Cerebellar nuclear complex (tissue), 1 donor: ENCODE measurements around the gene PABPN1.

Experiments used
- DNase-seq, 2 experiments: peaks; one replicate each; lab custom pipeline; 2025; lab: John Stamatoyannopoulos, UW

PABPN1 gene

DNA sequence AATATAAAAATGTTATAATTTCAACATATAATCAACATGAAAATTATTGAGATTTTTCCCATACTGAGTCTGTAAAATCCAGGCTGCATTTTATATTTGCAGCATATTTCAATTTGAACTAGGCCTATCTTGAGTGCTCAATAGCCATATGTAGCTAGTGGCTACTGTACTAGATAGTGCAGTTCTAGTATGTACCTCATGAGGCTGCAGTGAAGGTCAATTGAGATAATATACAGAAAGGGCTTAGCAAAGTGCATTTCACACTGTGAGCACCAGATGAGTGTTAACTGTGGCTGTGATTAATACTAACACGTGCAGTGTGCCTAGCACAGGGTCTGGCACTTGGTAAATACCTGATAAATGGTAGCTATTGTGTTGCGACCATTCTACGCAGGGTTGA is 36.8 kb downstream of the PABPN1 start:
- DNase-seq = no peak

DNA sequence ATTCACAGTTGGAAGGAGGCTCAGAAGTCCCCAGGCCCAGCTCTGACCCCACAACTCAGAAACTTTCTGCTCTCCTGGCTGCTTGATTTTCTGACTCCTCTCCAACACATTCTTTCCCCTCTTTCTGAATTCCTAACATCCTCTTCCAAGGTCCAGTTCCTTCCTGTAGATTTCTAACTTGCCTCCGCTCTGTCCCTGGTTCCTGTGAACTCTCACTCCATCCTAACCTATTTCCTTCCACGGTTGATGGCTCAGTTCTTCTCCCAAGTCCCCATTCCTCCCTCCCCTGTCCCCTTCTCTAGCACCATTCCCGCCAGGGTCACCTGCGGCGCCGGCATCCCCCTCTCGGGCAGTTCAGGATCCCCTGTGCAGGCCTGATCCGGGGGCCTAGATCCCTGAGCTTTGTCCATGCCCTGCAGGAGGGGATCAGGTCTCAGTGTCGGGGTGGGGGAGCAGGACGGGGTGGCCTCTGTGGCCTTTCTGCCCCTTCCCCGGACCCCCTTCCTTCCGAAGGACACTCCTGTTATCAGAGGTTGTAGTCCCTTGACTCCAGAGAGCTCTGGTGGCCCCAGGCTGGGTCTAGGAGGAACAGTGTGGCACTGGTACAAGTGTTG is 37.4 kb downstream of the PABPN1 start:
- no peak for DNase-seq

DNA sequence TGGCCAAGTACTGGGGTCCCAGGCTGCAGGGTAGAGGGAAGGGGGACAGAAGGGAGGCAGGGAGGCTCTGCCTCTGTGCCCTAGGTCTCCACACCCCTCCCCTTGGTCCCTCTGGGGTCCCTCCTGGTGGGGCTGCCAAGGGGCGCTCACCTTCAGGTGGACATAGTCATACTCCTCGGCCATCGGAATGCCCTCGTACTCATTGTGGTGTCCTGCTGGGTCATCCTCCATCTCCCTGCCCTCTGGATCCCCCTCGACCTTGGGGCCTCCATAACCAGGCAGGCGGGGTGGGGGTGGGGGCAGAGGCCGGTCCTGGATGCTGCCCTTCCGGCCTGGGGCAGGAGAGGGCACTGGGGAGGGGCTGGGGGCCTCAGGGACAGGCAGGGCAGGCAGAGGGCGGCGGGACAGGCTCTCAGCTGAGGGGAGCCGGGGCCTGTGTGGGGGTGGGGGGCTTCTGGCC is 37.9 kb downstream of the PABPN1 start:
- DNase-seq = no peak

DNA sequence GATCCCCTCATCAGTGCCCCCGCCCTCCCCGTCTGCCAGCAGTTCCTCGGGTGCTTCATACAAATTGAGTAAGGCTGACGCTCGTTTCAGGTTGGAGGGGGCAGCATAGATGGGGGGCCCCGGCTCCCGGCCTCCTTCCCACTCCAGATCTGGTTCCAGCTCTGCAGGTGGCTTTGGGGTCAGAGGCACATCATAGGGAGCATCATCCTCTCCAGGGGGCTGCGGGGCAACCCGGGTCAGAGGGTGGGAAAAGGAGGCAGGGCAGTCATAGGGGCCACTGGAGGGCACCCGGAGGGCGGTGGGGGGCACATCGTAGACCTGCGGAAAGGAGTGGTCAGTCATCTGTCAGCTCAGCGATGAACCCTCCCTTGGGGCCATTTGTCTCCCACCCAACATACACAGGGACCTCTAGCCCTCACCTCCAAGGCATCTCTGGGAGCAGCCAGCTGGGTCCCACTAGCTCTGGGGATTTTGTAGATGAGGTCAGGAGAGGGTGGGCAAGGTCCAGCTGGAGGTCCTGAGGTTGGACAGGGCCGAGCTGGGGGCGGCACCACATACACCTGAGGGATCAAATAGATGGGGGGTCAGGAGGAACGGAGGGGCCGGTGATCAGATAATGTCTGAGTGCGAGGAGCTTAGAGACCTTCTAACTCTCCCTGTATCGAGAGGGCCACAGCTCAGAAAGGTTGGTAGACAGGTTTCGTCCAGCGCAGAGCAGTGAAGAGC is 38.6 kb downstream of the PABPN1 start:
- DNase-seq = no peak

DNA sequence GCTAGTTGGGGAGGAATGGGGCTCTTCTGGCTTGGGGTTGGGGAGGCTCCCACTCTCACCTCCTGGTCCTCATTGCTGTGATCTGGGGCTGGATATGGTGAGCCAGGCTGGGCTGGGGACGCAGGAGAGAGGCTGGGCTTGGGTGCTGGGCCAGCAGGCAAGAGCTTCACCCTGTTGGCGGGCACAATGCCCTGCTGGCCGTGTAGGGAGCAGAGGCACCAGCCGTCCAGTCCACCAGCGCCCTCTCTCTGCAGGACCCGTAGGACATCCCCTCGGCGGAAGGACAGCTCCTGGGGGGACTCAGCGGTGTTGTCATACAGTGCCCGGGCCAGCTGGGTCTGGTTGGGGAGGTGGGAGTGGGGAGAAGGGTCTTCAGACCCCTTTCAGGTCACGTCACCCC is 39.2 kb downstream of the PABPN1 start:
- DNase-seq = no peak

DNA sequence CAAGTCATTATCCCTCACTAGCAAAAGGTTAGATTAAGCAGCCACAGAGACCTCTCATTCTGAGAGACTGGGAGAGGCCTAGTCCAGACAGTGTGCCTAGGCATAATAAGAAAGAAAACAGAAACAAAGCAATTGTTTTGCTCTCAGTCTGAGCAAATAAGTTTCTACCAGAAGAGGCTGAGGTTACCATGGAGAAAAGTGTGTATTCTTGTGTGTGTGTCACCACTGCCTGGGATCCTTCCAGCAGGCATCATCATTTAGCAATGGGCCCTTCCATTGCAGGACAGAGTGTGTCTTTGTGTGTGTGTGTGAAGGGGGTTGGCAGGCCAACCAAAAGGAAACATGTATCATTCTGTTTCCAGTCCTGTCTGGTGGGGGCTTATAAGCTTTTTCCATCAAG is 40.1 kb downstream of the PABPN1 start:
- DNase-seq = no peak

DNA sequence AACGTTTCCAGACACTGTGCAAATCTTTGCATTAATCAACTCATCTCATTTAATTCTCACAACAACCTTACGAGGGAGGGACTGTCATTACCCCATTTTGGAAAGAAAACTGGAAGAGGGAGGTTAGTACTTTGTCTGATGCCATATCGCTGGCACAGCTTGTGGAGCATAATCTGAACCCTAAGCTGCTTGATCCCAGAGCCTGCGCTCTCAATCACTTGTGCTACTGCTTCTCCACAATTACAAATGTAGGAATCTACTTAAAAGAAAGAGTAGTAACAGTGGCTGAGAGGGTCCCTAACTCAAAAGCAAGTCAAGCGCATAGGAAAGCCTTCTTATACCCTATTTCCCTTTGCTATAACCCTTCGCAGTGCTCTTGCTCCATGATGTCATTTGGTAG is 40.5 kb downstream of the PABPN1 start:
- no peak for DNase-seq

DNA sequence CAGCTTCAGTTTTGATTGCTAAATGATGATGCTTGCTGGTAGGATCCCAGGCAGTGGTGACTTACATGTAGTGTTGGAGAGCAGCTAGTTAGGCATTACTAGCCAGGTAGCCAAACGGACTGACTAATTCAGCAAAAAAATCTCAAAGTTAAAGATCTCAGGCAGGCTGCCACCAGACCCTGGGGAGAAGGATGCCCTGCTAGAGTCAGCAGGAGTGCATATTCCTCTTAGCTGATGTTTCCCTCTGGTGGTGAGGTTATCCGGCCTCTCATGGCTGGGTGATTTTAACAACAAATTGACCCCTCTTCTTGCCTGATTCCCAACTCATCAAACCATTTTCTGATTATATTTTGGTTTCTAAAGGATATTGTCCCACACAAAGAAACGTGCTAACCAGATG is 40.9 kb downstream of the PABPN1 start:
- DNase-seq = no peak

DNA sequence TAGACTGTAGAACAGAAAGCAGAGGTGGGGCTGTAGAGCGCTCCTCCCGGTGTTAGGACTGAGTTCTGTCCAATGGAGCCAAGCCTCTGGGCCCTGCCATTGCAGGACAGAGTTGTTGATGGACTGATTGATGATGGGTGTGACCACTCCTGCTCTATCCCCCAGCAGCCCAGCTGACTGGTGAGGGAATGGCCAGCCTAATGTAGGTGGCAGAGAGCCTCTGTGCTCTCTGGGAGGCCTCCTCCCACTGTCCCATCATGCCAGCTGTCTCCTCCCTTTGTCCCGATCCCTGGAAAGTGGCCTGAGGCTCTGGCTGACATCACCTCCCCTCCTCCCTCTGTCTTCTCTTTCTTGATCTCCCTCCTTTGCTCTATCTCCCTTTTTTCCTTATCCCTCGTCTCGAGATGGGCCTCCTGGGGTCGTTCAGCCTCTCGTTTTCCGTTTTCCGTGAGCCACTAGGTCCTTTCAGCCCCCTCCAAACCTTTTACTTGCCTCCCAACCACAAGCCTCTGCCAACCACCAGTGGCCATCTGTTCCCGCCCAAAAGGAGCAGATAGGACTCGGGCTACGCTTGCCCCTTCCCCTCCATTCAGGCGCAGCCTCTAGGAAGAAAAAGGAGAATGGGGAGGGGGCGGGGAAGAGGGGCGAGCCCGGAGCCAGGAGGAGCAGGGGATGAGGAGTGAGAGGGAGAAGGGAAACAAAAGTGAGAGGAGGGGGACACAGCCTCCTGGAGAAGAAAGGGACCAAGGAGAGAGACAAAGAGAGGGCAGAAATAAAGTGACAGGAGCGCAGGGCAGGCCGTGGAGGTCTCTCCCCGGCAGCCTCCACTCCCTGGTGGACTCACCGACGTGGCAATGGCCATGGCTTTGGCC is 43.1 kb downstream of the PABPN1 start:
- no peak for DNase-seq

DNA sequence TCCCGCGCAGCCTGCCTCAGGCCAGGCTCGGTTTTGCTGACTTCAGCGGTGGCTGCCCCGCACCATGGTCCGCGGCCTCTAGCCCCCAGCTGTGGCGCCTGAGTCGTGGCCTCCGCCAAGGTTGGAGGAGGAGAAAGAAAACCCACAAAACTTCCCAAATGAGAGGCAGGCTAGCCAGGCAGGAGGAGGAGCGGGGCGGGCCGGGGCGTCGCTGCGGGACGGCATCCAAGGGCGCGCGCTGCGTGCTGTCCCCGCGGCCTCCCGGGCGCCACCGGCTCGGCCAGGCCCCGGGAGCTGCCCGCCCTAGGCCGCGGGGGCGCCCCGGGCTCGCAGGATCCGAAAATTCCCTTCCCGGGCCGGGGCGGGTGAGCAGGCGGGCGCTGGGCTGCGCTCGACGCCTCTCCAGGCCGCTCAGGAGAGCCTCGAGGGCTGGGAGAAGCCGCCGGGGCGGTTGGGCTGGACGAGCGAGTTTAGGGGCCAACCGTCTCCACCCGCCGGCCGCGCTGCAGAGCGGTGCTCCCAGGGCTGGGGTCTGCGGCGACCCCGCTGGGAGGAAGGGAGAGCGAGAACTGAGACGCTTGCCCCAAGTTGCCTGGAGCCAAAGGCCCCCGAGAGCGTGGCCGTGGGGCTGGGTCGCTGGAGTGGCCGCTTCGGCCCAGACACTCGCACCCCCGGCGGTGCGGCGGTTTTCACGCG is 43.9 kb downstream of the PABPN1 start, which contains the start of gene EFS:
EFS (minus strand) TSS at position 137 of the 696 bp plus-strand sequence. CDS start 147 bp downstream, outside the sequence.
- no peak for DNase-seq

DNA sequence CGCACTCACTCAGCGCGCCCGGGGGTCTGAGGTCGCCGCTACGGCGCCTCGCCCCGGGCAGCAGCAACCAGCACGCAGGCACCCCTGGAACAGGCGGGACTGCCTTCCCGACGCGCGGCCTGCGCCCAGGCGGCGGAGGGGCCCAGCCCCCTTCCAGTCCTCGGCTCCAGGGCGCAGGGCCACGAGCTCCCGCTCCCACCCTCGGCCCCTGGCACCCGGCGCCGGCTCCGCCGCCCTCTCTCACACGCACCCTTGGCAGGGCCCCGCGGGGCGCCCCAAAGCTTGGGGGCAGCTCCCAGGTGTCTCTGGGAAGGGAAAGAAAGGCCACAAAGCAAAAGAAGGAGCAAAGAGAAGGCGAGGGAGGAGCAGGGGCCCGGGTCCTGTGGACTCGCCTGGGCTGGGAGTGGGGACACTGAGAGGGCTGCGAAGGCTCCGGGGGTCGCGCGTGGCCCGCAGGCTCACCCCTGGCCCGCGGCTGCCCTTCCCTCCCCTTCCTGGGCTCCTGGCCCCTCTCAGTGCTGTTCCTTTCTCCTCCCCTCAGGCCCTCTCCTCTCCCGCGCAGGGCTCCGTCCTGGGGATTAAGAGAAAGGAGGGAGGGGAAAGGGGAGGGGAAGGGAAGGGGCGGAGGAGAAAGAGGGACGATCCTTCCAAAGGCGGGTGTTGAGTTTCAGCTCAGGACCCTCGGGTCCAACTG is 44.6 kb downstream of the PABPN1 start:
- DNase-seq = no peak

DNA sequence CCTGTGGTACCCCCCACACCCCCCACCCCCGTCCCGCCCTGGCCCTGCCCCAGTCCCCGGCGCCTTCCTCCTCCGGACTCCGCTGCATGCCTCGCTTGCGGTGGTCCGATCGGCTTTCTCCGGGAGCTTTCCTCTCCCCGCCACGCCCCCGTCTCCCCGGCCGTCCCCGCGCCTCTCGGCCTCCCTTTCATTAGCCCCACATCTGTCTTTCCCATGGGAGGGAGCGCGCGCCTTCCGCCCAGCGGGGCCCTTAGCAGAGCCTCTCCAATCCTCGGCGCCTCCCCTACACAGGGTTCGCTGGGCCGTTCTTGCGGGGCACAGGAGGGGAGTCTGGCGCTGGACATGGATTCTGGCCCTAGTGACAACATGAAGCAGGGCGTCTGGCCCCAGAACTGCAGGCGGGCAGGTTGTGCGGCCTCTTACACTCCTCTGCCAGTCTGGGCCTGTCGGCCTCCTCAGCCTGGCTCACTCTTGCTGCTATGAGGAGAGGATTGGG is 45.2 kb downstream of the PABPN1 start:
- DNase-seq = no peak

DNA sequence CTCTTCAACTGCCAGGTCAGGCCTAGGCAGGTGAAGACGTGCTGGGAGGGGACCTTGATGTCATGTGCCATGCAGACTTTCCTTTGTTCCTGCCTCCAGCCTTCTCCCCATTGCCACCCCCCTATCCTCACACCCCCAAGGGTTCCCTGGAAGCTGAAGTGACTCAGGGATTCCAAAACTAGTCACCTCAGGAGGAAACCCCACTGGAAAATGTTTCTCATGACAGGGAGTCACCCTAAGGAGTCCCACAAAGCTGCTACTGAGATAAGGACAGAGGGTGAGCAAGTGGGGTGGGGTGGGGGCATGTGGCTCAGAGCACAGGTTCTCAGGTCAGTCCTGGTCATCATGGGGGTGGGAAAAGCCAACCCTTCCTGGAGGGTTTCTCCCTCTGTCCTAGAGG is 49.0 kb downstream of the PABPN1 start:
- no peak for DNase-seq

DNA sequence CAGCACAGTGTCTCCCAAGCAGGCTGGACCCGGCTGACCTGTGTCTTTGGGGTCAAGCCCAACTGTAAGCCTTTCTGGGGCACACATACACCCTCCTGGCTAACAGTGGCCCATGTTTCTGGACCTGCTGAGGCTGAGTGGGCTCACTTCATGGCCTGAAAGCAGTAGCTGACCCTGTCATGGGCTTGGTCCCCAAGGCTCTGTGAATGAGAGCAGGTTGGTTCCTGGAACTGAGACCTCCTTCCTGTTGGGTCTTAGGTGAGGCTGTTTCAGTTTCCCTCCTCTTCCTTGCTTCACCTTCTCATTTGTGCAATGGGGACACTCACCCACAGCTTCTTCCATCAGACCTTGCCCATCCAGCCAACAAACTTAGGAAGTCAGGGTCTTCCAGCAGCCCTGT is 50.6 kb downstream of the PABPN1 start:
- no peak for DNase-seq

DNA sequence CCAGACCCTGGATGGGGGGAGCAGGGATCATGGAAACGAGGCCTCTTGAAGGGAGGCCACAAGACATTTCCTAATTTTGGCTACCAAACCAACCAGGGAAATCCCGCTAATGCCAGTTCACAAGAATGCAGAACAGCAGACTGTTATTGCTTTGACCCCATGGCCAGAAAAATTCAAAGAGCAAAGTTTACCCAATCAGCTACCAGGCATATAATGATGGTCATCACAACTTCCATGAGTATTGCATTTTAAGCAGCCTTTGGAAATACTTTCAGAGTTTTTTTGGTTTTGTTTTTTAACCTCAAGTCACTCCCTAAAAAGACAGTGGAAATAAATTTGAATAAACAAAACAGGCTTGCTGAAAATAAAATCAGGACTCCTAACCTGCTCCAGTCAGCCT is 51.3 kb downstream of the PABPN1 start, which contains the start of gene IL25:
IL25 (plus strand) TSS at position 301 of the 400 bp plus-strand sequence.
- no peak for DNase-seq

DNA sequence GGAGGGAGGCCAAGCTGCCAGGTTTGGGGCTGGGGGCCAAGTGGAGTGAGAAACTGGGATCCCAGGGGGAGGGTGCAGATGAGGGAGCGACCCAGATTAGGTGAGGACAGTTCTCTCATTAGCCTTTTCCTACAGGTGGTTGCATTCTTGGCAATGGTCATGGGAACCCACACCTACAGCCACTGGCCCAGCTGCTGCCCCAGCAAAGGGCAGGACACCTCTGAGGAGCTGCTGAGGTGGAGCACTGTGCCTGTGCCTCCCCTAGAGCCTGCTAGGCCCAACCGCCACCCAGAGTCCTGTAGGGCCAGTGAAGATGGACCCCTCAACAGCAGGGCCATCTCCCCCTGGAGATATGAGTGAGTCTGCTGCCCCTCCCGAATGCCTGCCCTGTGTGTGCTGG is 51.8 kb downstream of the PABPN1 start:
- no peak for DNase-seq
